Germinal center (tissue), 1 donor: ENCODE data around the gene WDR35.
A peak's percentile ranks its signal among the peaks of the same experiment; 100 is the strongest.

Experiments used
- DNase-seq: peaks from one replicate; pipeline ENCODE4 v3.0.0; 2012; ENCODE audit warnings: mixed read lengths, low spot score

Gene WDR35

DNA sequence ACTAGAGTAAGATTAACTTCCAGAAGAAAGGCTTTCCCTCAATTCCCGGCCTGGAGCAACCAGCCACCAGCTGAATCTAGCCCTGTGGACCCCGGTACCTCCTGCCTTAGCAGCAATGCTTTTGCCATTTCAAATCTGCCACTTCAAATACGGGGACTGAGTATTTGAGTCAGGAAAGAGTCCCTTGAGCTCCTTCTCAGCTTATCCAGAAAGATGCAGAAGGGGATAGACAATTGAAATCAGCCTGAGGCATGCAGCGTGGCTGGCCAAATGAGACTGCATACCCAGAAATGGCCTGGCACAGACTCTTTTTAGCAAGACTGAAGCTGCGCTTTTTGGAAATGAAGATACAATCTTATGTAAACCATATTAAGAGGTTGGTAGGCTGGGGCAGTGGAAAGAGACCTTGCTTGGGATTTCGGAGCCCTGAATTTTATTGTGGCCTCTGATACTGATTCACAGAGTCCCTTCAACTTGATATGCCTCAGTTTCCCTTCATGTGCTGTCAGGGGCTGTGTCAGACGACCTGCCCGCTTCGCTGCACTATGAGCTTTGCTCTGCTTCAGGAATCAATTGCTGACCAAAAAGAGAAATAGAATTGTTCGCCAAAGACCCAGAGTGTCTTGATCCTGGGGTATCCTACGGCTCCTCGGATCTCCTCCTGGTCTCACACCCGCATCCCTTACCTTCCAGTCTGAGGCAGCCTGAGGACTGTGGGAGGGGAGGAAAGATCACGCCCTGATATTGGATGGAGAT is 21.5 kb upstream of the WDR35 start:
- no peak for DNase-seq

GRCh38 chr2:20008703-20009102 is 18.8 kb upstream of the WDR35 start:
- DNase-seq, result no peak

- DNase-seq, result no peak
Observed at GRCh38 chr2:20005891-20006470, 16.1 kb upstream of the WDR35 start.

DNA sequence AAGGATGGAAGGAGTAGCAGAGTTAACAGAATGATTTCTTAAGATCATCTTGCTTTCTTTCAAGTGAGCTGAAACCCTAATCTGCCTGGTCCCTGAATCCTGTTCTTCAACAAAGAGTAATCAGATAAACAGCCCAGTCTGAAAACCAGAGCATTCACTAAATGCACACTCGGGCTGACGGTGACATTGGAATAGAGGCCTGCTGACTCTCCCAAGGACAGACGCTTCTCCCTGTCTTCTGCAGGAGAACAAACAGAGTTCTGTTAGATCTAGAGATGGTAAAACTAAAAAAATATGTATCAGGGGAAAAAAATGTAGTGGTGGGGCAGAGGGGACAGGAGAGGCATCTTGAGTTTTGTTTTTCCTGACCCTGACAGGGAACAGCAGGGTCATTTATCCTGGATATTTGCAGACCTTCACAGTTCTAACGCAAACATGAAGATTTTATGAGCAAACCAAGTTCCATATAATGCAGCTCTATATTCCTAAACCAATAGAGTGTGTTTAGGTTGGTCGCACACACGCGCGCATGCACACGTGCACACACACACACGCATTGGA is 15.2 kb upstream of the WDR35 start:
- DNase-seq, result no peak

- no peak for DNase-seq
Observed at GRCh38 chr2:20001361-20001863, 11.5 kb upstream of the WDR35 start.

DNA sequence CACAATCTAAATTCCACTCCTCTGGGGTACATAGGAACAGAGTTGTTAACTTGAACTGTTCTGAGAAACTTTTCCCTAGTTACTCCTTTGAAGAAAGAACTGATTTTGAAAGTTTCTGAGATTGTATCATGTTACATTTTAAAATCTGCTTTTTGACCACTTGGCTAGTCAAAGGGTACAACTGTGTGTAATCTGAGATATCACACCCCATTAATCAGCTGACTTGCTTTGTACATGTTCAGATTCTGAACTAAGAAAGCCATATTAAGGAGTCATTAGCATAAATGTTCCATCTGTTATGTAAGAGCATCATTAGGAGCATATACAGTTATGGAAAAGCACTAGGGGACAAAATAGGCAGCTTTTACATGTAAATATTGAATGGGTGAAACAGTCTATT is 3.8 kb upstream of the WDR35 start:
- DNase-seq, result no peak

DNA sequence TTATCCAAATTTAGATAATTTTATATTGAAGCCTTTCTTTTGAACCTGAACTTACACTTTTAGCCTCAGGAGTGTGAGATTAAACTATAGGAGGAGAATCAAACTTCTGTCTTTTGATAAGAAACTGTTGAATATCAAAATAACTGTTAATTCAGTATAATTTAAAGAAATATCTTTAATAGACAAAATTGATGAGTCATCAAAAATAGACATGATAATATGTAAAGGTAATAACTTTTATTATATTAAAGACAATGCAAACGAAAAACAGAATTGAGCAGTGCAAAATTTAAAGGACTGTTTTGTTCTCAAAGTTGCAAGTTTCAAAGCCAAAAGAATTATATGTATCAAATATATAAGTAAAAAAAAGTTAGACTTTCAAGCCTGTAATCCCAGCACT is 2.0 kb upstream of the WDR35 start:
- no peak for DNase-seq

DNA sequence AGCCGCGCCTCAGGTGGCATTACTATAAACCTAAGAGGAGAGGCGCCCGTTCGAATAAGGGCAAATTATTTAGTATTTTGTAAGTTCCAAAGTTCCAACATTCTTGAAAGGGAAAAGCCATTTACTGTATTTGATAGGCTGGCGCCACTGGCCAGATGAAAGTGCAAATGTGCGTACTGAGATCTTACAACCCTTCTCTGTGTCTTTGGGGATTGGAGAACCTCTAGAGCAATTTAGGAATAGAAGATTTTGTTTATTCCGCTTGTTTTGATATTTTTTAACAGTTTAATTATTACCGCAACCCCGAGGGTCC is 467 bp upstream of the WDR35 start:
- DNase-seq, result no peak

DNA sequence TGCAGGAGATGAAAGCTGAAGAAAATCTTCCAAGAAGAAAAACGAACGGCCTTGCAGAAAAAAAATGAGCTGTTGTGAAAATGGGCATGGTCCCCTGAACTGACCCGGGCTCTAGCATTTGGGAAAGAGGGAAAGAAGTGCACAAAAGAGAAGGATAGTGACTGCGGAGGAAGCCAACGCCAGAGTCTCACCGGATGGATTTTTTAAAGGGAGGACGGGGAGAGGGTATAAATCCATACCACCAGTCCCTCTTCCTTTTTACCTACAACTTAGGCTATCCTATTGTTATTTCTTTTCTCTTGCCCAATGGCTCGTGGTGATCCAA is 601 bp downstream of the WDR35 start:
- DNase-seq, result no peak

DNA sequence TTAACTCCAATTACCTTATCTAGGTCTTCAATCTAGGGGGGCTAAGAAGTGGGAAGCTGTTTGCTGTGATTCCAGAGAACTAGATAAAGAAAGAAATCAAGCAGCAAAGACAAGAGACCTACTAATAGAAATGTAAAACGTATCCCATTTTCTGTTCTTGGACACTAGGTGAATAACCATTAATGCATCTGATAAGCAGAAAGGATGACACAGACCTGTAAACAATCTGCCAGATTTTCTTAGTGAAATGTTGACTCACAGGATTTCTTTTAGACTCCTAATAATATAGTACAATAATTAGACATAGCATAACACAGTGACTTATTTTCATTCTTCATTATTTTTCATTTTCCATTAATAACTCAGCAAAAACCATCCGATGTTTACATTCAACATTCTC is 1.3 kb downstream of the WDR35 start:
- DNase-seq, result no peak

- peak; percentile 13 for DNase-seq
Observed at GRCh38 chr2:19987936-19988335, 2.0 kb downstream of the WDR35 start.

DNA sequence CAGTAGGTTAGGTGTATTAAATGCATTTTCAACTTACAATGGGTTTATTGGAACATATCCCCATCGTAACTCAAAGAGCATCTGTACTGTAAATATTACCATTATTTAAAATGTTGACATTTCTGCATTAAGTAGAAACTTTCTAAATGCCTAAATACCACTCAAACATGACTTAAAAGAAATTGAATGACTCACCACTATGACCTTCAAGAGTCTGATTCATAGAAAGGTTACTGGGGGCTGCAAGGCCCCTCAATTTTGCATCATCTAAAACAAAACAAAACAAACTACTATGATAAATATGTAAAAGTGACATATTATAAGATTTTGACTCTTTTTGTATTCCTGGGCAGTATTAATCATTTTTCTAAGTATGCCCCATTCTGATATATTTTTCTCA is 7.6 kb downstream of the WDR35 start:
- DNase-seq, result no peak

DNA sequence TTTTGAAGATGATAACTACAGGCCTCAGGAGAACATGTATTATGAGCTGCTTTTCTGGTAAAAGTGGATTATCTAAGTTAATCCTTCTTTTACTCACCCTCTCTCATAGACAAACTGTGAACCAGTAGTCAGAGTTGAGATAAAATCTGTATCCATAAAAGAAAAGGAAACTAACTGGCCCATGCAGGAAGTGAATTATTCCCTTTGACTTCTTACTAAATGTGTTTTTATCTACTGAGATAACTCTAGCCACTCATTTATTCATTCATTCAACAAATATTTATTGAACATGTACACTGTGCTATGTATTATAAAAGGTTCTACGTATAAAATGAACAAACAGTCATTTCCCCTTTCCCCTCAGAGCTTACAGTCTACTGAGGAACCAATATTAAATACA is 10.0 kb downstream of the WDR35 start:
- DNase-seq, result no peak

- no peak for DNase-seq
Observed at GRCh38 chr2:19973466-19973865, 16.4 kb downstream of the WDR35 start.

DNA sequence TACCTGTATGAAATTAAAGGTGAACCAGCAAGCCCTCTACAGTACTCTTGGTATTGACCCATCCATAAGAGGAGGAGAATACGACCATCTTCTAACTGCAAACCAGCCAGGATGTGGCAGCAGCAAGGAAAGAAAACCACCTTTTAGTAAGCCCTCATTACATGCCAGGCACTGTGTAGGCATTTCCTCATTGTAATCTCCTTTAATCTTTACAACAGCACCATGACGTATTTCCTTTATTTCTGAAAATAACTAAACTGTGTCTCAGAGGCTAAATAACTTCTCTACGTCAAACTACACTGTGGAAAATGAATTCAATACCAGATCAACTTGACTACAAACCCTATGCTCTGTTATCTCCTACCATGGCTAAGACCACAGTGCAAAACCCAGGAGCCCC is 18.2 kb downstream of the WDR35 start:
- DNase-seq, result no peak

- no peak for DNase-seq
Observed at GRCh38 chr2:19963386-19963785, 26.5 kb downstream of the WDR35 start.

- peak; percentile 62 for DNase-seq
Observed at GRCh38 chr2:19955544-19956422, 34.1 kb downstream of the WDR35 start.

GRCh38 chr2:19949071-19949470 is 40.8 kb downstream of the WDR35 start:
- no peak for DNase-seq

DNA sequence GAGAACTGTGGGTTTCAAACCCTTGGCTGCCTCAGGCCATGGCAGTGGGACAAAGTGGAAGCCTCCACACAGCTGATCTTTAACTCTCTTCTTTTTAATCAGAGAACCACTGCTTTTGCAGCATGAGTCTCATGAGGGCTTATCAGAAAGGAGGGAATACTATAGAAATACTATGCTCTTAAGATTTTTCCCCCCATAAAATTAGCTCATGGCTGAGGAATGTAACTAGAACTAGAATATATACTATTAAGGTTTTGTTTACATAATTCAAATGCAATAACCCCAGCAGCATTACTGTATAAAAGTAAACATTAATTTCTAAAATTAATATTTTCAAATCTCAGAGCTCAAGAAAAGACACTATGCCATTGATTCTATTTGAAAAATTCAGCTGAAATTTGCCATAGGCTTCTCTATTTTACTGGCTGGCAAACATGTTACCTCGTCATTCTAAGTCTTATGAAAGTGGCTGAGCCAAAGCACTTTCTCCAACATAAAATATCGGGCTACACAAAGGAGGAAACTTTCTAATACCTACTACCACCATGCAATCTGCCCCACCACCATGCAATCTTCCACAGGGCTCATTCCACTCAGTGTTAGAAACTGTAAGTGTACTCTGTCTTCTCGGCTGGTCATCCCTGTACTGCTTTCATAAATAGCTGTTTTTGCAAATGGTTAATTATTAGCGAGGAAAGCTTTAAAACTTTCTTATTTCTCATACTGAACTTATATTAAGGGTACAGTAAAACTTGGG is 42.5 kb downstream of the WDR35 start:
- DNase-seq, result no peak

DNA sequence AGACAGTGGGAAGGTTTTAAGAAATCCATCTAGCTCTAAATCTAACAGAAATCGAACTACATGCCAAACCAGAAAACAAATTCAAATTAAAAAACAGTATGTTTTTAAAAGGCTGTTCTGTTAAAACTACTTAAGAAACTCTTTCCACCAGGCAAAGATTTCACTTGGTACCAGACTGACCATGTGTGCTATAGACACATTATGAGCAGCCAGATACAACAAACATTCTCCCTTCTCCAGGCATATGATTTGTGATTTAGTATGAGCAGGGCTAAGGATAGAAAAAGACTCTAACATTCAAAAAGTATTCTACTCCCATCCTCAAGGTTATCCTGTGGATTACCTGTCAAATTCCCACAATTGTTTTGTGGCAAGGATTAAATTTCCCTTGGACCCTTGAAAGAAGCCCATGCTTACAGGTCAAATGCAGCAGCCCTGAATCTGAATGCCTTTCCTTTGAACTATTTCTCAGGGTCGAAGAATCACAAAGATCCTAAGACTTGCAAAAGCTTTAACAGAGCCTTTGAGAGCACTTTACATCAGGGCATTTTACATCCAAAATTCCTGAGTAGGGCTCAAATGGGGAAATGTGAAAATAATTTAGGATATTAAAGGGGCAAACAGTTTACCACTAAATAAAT is 45.6 kb downstream of the WDR35 start:
- DNase-seq, result no peak

DNA sequence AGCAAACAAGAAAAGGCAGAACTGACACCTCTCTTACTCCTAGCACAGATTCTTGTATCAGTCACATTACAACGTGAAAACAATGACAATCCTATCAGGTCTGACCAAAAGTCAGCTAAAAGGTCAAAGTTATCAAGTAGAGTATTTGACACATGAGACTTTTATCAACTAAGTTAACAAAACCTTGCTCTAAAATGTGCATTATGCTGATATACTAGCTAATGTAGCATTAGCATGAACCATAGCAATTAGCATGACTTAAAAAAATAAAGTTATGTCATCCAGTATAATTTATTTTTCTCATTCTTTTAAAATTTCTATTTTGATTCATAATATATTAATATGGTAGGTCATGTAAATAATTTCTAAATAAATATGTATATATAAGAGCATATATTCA is 46.7 kb downstream of the WDR35 start:
- no peak for DNase-seq

GRCh38 chr2:19942199-19942598 is 47.7 kb downstream of the WDR35 start:
- DNase-seq, result no peak
